Inflammatory macrophage treated with lipopolysaccharide for 1 hour (primary cell): ENCODE results near the gene AMMECR1L.
A peak's percentile ranks its signal among the peaks of the same experiment; 100 is the strongest.
"Not testable (repeated sequence)": the region's sequence is repeated elsewhere in the genome, so short reads cannot be mapped to it uniquely, and the experiment has no call there.

ENCODE experiments used
- DNase-seq, 2 donors: peaks; one replicate each; pipeline ENCODE4 v3.0.0-alpha.2; 2020 to 2022

AMMECR1L gene

DNA sequence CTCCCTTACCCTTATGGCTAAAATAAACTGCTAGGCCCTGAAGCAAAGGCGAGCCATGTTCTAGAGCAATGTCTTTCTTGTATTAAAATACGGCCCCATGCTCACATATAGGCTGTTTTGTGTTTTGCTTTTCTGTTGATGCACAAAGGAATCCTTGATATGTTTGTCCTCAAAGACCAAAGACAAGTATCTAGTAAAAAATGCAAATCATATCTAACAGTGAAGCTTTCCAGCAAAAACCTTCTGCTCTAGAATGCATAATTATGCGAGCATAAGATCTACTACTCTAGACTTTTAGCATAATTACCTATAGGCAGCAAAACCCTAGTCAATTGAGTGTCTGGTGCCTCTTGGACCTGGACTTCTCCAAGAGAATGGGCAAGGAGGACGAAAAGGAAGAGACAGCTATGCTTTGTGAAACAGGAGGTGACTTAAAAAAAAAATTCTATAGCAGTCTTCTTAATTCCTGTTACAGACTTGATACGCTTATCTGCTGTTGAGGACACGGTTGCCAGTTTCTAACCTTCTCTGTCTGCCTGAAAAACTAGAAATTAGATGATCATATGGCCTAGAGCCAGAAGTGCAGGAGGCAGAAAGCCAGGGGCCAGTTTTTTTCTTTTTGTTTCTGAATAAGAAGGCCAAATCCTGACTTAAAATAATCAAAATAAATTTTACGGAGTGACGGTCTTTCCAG lies 1.5 kb upstream of the AMMECR1L start:
- peak in 1 of 2 donors; percentile 7 for DNase-seq

DNA sequence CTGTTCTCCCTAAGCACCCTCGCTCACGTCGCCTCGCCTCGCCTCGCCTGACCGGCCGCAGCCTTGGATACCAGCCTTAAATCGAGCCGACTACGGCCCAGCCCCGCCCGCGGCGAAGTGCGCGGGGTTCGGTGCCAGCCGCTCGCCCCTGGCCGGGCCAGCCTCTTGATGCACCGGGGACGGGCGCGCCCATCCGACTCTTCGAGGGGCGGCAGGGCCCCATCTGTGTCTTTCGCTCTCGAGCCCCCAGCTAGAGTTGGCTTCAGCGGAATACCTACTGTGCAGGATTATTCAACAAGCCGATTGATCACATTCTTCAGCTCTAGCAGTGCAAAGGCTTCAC lies 808 bp upstream of the AMMECR1L start:
- DNase-seq = not testable (repeated sequence)

DNA sequence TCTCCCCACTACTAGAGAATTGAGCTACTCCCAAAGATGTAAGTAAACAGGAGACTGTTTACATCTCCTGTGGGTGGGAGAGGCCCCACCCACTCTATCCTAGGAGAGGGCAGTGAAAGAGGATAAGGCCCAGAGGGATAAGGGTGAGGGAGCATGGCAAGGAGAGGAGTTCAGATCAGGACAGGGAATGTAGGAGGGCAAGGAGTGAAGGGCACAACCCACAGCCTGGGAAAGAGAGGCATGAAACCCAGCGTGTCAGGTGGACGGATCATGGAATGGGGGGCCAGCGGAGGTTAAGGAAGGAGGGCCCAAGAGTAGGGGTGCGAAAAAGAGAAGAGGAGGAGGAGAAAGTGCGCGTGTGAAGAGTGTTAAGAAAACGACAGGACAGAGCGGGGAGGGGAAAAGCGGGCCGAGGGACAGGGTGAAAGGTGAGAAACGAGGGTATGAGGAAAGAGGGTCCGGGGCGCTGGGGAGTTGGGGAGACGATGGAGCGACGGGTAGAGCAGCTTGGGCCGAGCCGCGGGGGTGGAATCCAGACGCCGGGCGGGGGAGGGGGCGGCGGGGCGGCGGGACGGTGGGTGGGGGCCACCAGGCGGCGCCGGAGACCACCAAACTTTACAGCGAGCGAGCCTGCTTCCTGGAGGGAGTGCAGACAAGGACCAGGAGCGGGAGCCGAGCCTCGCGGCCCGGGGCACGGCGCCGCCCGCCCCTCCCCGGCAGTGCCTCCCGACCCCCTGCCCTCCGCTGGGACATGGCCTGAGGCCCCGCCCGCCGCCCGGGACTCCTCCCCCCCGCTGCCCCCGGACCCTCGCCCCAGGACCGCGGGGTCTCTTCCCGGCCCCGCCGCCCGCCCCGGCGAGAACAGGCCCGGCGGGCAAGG lies 655 bp downstream of the AMMECR1L start:
- DNase-seq = peak in 1 of 2 donors; percentile 18

DNA sequence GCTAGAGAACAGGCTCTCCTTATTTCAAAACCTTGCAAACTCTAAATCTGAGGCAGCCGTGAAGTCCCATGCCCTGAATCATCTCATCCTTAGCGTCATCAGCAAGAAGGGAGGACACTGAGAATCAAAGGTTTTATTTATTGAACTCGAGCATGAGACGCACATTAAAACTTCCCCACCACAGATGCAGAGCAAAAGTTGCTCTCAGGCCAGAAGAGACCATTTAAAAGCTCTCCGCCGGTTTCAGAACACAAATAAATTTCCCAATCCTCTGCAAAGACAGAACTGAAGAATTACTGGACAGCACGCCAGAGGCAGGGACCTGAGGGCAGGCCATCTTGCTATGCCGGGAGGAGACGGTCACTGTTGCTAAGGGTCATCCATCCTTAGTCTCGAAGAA lies 1.3 kb downstream of the AMMECR1L start:
- no peak for DNase-seq

DNA sequence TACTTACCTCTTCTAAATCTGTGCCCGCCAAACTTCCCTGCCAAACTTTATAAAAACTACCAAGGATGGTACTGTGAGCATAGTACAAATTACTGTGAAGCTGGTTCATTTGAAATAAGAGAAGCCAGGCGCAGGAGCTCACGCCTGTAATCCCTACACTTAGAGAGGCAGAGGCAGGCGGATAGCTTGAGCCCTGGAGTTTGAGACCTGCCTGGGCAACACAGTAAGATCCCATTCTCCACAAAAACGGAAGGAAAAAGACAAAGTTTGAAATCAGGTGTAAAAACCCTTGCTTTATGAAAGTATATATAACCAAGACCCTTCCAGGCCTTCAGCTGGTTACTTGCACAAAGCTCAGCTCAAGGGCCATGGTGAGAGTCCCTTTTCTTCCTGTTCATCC lies 5.9 kb downstream of the AMMECR1L start:
- DNase-seq = no peak

DNA sequence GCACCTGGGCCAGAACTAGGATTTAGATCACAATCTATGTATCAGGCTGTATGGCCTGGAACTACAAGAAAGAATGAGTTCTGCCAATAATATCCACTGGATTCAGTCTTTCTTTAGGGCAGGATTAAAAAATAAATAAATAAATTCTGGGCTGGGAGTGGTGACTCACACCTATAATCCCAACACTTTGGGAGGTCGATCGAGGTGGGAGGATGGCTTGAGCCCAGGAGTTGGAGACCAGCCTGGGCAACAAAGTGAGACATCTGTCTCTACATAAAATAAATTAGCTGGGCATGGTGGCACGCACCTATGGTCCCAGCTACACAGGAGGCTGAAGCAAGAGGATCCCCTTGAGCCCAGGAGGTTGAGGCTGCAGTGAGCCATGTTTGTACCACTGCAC lies 8.1 kb downstream of the AMMECR1L start:
- no peak for DNase-seq

DNA sequence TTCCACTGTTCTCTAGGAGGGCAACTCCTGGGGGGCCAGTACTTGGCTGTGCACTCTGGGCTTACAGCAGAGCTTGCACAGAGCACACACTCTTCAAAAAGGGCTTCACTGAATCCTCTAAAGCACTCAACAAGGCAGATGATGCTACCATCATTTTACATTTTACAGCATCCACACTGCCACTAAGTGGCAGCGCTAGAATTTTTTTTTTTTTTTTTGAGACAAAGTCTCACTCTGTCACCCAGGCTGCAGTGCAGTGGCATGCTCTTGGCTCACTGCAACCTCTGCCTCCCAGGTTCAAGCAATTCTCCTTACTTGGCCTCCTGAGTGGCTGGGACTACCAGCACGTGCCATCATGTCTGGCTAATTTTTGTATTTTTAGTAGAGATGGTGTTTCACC lies 8.6 kb downstream of the AMMECR1L start:
- DNase-seq = no peak

DNA sequence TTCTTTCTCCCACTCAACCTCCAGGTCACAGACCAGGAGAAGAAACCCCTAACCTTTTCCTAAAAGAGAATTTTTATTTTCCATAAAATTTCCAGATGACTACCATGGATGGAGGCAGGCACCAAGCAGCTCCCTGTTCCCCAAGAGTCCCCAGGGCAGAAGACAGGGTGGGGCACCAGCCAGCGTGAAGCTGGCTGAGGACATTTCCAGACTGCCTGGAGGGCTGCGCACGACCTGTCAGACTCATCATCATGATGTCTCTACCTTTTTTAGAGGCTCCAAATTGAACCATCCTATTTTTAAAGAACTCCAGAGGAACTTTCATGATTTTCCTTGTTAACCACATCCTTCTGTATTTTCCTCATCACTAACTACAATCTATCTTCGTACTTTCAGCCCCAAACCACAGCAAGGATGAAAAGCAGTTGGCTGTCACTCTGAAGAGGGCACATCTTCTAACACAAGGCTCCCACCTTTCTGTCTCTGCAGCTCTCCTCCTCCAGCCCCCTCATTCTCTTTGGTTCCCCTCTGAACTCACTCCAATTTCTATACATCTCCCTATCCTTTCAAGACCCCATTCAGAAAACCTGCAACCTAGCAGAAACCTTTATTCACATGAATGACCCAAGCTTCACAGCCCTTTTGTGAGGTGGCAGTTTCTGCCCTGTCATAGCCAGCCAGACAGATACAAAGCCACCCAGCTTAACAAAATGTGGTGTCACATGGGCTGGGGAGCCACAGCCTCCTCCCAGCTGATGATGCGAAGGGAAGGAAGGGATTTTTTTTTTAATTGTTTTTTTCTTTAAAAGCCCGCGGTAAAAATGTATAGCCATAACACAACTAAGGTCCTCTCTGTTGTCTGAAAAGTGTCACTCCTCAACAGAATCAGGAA lies 11.1 kb downstream of the AMMECR1L start:
- no peak for DNase-seq

DNA sequence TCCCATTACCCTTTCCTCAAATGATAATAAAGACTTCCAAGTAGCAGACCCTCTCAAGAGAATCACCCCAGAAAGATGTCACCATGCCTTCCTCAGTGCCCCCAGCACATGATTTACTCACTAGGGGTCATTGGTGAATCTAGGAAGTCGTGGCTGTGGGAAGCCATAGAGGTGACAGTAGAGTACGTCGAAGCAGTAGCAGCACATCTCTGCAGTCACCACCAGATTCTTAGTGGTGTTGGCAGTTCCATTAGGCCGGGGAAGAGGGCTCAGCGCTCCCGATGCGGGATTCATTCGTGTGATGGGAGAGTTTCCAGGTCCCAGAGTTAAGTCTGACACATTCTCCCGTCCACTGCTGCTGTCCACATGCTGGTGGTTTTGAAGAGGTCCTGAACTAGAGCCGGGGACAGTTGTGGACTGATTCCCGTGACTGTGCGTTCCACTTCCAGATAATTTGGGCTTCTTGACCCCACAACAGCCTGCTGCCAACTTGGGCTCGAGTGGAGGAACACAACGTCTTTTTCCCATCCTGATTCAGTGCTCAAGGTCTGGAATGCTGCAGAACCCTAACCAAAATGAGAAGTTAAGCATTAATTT lies 12.0 kb downstream of the AMMECR1L start:
- no peak for DNase-seq

DNA sequence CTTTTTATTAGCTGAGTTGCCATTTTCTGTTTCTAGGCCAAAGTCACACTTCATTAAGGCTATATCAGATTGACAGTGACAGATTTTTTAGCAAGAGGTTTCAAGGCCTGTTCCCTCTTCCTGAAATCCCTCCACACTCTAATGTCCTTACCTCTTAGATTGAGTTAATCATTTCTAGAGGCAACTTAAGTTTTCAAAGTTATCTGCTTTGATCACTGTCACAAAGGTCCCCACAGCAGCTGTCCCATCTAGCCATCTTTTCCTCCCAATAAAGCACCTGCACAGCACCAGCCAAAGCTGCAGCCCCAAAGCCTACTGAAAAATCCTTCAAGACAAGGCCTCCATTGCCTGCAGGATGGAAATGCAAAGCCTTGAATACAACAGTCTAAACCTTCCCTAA lies 13.4 kb downstream of the AMMECR1L start:
- DNase-seq = no peak

DNA sequence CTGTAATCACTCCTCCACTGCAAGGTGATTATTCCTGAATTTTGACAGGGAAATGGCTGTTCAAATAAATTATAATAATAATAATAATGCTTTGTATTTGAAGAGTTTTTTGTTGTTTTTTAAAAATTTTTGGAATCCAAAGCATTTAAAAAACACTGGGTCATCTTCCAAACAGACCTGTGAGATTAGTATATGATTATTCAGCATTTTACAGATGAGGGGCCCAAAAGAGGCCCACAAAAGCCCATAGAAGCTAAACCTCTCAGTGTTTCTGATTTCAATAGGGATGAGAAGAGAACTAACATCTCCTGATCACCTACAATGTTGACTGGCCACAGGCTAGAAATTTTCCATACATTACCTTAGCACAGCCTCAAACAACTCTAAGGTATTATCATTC lies 19.8 kb downstream of the AMMECR1L start:
- no peak for DNase-seq

DNA sequence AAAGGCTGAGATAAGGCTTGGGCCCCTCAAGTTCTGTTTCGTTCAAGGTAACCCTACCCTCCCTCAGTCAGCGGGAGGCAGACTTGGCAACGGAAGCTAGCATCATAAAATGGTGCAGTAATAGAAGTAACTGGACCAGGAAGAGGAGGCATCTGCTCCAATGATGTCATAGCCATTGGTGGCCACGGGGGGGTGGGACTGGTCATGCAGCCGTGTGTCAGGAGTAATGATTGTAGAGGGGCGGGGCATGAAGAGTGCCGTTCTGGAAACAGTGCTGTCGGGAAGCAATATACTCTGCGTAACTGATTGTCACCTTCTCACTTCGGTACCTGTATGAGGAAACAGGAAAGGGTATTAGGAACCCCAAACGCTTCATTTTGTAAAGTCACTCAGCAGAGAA lies 20.9 kb downstream of the AMMECR1L start:
- no peak for DNase-seq

DNA sequence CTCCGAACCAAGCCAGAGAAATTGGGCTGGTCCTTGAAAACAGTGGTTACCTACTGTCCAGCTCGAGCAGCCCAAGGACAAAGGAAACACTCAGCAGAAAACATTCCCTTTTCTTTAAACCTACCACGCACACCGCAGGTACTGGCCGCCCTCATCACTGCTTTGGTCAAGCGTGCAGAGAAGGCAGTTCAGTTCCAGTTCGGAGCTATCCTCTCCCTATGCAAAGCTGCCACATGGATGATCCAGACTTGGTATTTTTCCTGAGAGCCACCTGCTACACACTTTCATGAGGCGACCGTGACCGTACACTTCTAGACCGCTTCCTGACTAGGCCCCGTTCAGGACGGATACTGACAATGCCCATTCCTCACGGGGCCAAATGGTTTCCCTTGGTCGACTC lies 23.5 kb downstream of the AMMECR1L start:
- DNase-seq = no peak

DNA sequence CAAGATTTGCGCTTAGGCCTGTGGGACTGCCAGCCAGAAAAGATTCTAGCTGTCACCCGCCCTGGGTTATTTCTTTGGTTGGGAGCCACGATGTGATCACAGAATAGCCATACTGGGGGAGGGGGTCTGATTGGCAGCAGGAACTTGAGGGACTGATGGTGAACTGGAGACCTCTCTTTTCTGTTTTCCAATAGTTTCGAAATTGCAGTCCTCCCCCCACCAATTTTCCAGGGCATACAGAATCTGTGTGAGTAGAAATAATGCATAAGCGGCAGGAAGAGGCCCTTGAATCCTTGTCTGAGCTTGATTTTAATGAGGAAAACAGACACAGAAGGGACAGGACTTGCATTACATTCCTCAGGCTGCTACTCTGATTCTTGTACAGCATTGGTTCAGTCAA lies 25.6 kb downstream of the AMMECR1L start:
- DNase-seq = no peak

DNA sequence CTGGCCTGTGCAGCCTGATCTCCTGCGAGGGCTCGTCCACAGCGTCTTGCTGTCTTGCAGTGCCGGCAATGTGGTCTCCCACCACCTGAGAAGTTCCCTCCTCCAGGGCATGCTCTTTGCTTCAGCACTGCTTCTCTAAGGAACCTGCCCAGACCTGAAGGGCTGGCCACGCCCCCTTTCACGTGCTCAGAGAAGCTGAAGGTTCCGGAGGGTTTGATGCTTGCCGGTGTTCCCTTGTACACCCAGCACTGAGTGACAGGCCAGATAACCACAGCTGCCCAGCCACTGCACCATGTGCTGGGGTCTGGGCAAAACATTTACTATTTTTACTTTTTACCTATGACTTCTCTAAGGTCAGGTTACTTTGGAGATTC lies 26.1 kb downstream of the AMMECR1L start:
- no peak for DNase-seq

DNA sequence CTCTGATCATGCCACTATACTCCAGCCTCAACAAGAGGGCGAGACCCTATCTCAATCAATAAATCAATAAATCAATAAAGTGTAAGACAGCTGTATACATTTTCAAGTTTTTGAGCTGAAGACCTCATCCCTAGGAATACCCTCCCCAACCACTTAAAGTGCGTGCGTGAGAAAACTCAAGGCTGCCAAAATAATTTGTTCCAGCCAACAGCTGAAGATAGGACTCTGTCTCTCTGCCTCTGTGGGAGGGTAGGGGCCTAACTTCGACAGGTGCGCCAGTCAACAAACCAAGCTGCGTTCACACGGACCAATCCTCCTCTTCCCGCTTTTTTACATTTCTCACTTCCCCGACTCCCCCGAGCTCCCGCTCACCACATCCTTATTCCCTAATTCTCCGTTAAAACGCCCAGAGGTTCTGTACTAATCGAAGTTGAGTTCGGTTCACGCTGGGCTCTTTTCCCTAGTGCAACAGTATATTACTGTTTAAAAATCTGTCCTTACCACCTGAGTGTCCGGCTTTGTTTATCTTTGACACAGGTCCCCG lies 28.4 kb downstream of the AMMECR1L start:
- no peak for DNase-seq

DNA sequence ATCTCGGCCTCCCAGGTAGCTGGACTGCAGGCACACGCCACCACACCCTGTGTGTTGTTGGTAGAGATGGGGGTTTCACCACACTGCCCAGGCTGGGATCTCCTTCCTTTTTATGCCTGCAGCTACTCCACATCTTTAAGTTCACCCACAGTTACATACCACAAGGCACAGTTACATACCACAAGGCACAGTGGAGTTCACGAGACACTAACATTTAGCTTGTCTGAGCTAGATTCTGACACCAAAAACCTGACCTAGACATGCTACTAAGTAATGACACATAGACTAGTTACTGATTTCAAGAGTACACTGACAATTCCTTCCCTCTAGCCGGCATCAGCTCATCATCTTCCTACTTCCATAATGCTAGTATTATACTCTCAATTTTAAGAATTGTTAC lies 32.1 kb downstream of the AMMECR1L start:
- no peak for DNase-seq

DNA sequence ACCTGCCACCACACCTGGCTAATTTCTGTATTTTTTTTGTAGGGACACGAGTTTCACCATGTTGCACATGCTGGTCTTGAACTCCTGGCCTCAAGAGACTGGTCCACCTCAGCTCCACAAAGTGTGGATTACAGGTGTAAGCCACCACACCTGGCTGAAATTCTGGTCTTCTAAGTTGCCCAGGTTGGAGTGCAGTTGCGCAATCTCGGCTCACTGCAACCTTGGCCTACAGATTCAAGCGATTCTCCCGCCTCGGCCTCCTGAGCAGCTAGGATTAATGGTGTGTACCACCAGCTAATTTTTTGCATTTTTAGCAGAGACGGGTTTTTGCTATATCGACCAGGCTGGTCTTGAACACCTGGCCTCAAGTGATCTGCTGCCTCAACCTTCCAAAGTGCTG lies 33.4 kb downstream of the AMMECR1L start:
- no peak for DNase-seq

DNA sequence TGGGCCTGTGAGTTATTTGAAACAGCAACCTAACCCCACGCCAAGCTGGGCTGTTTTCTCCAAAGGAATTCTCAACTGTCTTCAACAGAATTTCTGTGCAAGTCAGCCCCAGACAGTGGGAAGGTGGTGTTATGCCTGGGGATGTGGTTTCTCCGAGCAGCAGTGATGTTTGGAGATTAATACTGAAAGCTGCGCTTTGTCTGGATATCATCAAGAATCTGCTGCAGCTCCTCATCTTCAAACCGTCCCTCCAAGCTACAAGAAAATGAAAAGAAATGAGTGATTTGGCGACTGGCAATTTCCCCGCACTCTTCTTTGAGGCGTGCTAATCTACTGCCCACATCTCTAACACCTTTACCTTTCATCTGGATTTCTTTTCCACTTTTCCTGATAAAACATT lies 37.8 kb downstream of the AMMECR1L start:
- no peak for DNase-seq

DNA sequence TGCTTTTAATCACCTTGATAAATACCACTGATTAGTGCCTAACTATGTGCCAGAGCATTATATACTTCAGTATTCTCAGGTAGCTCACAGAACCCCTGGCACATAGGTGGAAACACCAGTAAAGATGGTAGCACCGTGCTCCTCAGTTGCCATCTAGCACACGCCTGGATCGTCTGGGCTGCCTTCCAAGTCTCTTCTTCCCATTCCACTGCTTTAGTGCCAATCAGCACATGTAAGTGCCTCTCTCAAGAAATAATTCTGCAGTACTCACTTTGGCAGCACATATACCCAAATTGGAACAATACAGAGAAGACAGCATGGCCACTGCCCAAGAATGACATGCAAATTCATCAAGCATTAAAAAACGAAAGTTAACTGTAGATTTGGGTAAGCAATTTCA lies 40.8 kb downstream of the AMMECR1L start:
- no peak for DNase-seq

DNA sequence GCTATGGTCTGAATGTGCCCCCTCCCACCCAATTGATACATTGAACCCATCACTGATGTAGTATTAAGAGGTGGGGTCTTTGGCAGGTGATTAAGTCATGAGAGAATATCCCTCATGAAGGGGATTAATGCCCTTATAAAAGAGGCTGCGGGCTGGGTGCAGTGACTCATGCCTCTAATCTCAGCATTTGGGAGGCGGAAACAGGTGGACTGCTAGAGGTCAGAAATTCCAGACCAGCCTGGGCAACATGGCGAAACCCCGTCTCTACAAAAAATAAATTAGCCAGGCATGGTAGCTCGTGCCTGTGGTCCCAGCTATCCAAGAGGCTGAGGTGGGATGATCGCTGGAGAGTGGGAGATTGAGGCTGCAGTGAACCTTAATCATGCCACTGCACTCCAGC lies 42.1 kb downstream of the AMMECR1L start:
- DNase-seq = no peak

DNA sequence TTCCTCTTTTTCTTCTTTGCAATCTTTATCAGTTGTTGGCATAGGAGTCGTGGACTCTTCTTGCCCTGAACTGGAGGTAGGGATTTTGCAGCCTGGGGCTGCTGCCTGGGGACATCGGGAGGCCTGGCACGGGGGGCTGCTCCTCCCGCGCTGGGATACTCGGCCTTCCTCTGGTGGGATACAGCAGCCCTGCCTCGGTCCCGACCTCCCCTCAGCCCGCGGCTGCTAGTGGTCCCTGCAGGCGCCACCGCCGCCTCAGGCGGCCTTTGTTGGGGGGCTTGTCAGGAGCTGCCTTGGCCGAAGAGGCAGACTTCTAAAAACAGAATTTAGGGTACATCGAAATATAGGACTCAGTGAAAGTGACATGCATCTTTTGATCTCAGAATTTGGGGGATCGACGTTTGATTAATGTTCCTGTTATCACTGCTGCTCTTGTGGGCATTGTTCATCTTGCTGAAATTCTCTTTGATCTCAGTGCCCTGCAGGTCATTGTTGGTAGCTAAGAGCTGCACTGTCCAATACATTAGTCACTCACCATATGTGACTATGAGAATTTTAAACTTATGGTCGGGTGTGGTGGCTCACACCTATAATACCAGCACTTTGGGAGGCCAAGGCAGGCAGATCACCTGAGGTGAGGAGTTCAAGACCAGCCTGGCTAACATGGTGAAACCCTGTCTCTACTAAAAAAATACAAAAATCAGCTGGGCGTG lies 44.1 kb downstream of the AMMECR1L start:
- DNase-seq = no peak
